Islet of Langerhans (tissue), 1 donor: Measurements from ENCODE around the gene FBXL17.

Experiments used
- FAIRE-seq: peaks from one replicate; lab custom pipeline; 2011; peaks lifted over from hg19 to GRCh38; lab: Jason Lieb, UNC

The FBXL17 gene

GRCh38 chr5:108373426-108373825 lies 8.5 kb downstream of the FBXL17 start:
- FAIRE-seq = no peak

GRCh38 chr5:108372369-108372768 lies 9.5 kb downstream of the FBXL17 start:
- FAIRE-seq = no peak

DNA sequence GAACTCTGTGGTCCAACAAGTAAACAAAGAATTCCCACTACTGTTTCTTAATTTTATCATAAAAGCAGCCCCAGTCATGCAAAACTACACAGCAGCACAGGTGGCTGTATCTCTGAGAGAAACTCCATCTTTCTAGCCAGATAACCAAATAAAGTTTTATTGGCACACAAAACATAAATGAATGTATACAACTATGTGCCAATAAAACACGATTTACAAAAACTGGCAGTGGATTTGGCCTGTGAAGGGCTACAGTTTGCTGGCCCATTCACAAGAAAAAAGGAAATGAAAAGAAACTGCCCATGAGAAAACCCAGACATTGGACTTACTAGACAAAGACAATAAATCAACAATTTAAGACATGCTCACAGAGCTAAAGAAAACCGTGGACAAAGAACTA lies 10.6 kb downstream of the FBXL17 start:
- no peak for FAIRE-seq

- no peak for FAIRE-seq
Observed at GRCh38 chr5:108369167-108369566, 12.7 kb downstream of the FBXL17 start.

DNA sequence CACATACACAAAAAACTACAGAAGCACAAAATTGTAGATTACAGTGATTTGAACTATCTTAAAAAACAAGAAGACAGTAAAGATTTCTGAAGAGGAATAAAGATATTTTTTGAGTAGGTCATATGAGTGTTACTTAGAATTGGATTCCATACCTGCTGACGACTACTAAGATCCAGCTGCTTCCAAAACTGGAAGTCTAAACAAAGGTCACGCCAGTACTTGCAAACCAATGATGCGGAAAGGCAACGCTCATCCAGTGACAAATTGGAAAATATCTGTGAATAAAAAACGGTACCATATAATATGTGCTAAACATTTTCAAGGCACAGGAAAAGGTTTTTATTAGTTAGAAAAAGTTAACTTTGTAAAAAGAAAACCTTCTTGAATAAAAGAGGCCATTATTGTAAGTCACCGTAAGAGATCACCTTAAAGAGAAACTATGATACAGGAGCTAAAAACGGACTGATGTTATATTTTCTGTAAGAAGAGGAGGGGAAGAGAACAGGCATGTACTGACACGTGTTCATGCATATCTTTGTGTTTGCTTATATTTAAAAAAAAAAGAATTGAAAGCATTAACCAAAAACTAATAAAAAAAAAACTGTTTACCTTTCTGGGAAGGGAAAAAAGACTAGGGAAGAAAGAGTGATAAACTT lies 14.1 kb downstream of the FBXL17 start:
- FAIRE-seq = peak; percentile 95

DNA sequence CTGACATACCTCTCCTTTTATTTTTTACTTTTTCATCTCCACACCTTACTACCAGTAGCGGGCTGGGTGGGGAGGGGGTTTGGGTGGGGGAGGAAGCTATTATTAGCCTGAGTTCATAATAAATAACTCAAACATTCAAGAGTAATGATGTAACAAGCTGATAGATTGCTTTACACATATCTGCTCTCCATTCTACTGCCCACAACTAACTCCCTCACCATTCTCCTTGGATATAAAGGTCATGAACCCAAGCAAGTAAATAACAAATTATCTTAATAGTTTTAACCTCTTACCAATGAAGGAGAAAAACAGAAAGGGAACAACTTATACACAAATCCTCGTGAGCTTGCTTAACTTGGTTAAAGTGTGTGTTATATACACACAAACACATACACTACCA lies 15.4 kb downstream of the FBXL17 start:
- no peak for FAIRE-seq

DNA sequence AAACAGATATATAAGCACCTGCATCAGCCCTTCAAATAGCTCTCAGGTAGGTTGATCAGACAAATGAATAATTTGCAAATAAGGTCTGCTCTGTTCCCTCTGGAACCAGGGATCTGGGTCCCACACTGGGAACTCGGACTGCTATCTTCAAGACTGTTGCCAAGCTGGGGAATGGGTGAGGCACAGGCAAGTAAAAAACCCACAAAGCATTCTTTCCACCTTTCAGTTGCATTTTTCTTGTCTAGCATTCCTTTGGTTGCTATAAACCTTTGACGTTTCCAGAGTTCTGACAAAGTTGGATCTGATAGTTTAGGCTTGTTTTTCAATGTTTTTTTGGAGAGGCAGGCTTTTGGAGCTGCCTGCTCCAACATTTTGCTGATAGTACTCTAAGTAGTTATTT lies 20.1 kb downstream of the FBXL17 start:
- FAIRE-seq = no peak

GRCh38 chr5:108361239-108361638 lies 20.7 kb downstream of the FBXL17 start:
- no peak for FAIRE-seq

- no peak for FAIRE-seq
Observed at GRCh38 chr5:108360280-108360679, 21.6 kb downstream of the FBXL17 start.

DNA sequence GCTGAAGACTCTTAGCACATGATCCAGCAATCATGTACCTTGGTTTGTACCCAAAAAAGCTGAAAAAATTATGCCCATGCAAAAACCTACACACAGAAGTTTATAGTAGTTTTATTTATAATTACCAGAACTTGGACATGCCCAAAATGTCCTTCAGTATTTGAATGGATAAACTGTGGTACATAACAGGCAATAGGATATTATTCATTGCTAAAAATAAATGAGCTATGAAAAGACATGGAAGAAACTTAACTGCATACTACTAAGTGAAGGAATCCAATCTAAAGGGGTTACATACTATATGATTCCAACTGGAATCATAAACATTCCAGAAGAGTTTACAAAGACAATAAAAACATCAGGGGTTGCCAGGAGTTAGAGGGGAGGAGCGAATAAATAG lies 25.6 kb downstream of the FBXL17 start:
- FAIRE-seq = no peak

DNA sequence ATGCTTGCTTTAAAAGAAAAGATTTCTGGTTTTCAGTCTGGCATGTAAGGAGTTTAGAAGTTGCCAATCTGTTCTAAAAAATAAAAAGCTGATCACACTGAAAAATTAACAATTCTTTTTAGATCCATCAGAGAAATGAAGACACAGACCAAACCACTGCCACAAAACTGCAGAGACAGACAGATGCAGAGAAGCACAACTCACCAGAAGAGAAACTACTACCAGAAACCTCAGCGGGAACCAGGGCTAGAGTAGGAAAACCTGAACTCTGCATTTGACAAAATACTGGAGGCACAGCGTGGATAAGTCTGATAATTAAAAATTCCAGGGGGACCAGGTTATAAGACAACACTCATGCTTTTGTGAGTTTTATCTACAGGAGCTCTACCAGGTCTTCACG lies 28.8 kb downstream of the FBXL17 start:
- no peak for FAIRE-seq

GRCh38 chr5:108345541-108346171 lies 36.2 kb downstream of the FBXL17 start:
- peak; percentile 99 for FAIRE-seq

GRCh38 chr5:108344103-108344822 lies 37.6 kb downstream of the FBXL17 start:
- no peak for FAIRE-seq

DNA sequence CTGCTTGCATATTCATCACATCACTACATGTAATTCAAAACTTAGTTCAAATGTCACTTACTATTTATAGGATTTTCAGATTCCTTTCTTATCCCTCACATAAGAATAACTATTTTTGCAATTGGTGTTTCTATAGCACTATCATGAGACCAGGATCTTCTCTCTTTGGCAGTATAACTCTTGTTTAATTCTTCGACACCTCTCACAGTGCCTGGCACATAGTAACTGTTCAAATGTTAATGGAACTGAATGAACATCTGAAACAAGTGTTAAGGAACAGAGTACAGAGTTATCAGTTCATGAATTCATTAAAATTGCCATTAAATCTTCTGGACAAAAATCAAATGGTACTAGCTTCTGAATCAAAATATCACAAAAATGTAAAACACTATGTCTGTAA lies 40.0 kb downstream of the FBXL17 start:
- peak; percentile 60 for FAIRE-seq

DNA sequence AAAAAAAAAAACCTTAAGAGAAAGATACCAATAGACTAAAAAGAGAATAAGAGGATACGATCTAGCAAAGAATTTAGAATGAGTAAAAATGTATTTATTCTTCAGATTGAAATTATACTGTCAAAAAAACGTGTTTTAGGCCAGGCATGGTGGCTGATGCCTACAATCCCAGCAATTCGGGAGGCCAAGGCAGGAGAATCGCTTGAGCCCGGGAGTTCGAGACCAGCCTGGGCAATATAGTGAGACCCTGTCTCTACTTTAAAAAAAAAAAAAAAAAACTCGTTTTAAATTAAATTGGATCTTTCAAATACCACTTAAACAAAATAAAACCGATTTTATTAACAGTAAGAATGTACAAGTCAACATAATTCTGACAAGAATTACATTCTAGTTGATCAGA lies 41.8 kb downstream of the FBXL17 start:
- peak; percentile 62 for FAIRE-seq

DNA sequence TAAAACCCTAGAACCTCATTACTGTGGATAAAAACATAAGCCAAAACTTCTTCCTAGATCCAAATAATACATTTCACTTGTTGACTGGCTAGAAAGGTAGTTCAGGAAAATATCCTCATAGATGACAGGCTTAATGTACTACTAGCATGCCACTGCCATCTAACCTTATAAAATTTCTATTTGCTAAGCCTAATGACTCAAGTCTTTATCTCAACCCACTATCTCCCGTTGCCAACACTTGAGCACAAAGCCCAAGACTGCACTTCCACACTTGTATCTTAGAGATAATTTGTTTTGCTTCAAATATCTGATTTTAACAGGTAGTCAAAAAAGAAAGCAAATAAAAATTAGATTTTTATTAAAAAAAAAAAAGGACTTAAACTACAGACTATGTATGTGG lies 42.7 kb downstream of the FBXL17 start:
- FAIRE-seq = peak; percentile 62

DNA sequence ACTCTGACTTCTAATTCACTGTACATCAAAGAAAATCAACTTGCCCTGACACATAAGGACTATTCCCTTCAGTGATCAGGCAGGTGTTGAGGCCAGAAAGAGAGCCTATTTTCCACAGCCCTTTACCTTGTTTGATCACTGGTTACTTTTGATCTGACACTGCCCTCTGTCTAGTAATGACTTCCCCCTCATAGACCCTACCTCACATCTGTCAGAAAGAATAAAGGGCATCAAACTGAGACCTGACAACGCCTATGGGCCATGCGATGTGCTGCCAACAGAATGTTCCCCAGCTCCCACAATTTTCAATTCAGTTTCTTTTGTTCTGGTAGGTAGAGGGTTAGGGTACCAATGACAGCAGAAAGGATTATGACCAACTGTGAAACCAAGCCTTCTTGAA lies 47.7 kb downstream of the FBXL17 start:
- no peak for FAIRE-seq

- no peak for FAIRE-seq
Observed at GRCh38 chr5:108326982-108327381, 54.9 kb downstream of the FBXL17 start.

DNA sequence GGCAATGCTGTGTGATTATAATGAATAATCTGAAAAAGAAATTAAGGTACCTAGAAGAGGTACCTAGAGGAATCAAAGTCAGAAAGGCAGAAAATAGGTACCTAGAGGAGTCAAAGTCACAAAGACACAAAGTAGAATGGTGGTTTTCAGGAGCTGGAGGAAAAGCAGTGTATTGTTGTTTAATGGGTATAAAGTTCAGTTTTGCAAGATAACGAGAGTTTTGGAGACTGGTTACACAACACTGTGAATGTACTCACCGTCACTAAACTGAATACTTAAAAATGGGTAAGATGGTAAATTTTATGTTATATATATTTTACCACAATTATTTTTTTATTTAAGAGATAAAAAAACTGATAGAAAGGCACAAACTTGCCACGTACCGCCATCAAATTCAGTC lies 57.0 kb downstream of the FBXL17 start:
- no peak for FAIRE-seq

GRCh38 chr5:108321341-108321740 lies 60.6 kb downstream of the FBXL17 start:
- no peak for FAIRE-seq

- FAIRE-seq = peak; percentile 94
Observed at GRCh38 chr5:108320231-108320630, 61.7 kb downstream of the FBXL17 start.

- FAIRE-seq = no peak
Observed at GRCh38 chr5:108315829-108316228, 66.1 kb downstream of the FBXL17 start.

DNA sequence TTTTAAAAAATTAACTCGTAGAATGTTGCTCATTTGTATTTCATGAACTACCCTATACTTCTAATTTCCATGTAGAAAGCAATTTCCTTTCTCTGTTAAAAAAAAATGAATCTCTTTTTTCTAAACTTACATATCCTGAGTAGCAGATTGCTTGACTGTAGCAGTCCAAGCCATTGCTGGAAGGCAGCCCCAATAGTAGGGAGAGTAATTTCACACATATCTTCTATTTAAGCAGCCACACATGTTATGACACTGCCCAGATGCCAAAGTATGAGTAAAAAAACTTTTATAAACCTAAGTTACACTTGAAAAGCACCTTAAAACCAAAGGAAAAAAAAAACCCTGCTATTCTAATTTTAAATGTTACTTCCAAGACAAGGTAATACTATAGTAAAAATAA lies 69.6 kb downstream of the FBXL17 start:
- FAIRE-seq = no peak

GRCh38 chr5:108311682-108312081 lies 70.2 kb downstream of the FBXL17 start:
- FAIRE-seq = no peak
